Fibroblast of peridontal ligament (primary cell): ENCODE measurements around the gene FBRS.
"Not testable (repeated sequence)": the region's sequence is repeated elsewhere in the genome, so short reads cannot be mapped to it uniquely, and the experiment has no call there.

Experiments
- DNase-seq: peaks from one replicate; pipeline ENCODE4 v3.0.0-alpha.2; 2010; ENCODE audit errors: extremely low read depth

FBRS gene

GRCh38 chr16:30698139-30698815, 40.0 kb downstream of the FBRS start:
- DNase-seq: peak; percentile 95

GRCh38 chr16:30698816-30699614, 40.8 kb downstream of the FBRS start, which contains the start of gene SRCAP:
Gene SRCAP, plus strand, starts transcription at chr16:30699171. Its CDS starts 1,654 bp downstream, at chr16:30700825.
- DNase-seq: peak; percentile 59

- DNase-seq: no peak
These were observed 41.4 kb downstream of the FBRS start for GRCh38 chr16:30699615-30700099.

DNA sequence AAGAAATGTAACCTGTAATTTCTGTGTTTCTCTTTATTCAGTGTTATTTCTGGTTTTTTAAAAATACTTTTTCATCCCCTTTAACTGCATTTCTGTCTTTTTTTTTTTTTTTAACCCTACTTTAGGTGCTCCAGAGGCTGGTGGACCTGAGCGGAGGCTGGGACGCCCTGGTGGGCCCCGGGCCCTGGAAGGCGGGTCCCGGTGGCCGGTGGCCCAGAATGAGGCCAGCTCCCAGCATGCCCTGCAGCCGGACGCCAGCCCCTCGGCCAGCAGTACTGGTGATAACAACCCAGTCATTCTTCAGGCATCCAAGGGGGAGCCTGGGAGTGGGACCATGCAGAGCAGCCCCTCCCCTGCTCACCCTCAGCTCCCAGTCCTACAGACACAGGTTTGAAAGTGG, 42.3 kb downstream of the FBRS start:
- no peak for DNase-seq

- DNase-seq: no peak
These were observed 42.7 kb downstream of the FBRS start for GRCh38 chr16:30700971-30701370.

DNA sequence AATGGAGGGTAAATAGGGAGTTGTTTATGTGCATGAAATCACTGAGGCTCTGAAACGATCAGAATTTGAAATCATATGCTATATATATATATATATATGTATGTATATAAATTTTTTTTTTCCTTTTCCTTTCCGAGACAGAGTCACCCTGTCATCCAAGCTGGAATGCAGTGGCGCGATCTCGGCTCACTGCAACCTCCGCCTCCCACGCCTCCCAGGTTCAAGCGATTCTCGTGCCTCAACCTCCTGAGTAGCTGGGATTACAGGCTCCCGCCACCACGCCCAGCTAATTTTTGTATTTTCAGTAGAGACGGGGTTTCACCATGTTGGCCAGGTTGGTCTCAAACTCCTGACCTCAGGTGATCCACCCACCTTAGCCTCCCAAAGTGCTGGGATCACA, 44.8 kb downstream of the FBRS start:
- DNase-seq: not testable (repeated sequence)

GRCh38 chr16:30703971-30704370, 45.7 kb downstream of the FBRS start:
- DNase-seq: no peak

- no peak for DNase-seq
These were observed 47.8 kb downstream of the FBRS start for GRCh38 chr16:30706046-30706445.

DNA sequence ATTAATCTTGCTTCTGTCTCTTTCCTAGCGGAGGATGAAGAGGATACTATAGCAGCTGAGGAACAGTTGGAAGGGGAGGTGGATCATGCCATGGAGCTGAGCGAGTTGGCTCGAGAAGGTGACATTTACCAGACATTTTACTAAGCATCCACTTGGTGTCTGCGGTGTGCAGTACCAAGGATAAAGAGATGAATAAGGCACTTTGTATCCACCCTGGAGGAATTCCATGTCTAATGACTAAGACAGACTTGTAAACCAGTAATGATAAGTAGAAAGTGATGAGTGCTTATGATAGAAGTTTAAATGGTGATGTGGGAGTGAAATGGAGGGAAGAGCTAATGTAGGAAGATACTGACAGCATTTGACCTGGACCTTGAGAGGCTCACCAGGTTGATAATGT, 52.7 kb downstream of the FBRS start:
- no peak for DNase-seq

DNA sequence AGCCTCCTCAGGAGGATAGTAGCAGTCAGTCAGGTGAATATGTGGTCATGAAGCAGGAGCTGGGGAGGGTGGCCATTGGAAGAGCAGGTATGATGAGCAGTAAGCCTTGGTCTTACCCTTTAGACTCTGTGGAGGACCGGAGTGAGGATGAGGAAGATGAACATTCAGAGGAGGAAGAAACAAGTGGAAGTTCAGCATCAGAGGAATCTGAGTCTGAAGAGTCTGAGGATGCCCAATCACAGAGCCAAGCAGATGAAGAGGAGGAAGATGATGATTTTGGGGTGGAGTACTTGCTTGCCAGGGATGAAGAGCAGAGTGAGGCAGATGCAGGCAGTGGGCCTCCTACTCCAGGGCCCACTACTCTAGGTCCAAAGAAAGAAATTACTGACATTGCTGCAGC, 53.5 kb downstream of the FBRS start:
- DNase-seq: no peak

DNA sequence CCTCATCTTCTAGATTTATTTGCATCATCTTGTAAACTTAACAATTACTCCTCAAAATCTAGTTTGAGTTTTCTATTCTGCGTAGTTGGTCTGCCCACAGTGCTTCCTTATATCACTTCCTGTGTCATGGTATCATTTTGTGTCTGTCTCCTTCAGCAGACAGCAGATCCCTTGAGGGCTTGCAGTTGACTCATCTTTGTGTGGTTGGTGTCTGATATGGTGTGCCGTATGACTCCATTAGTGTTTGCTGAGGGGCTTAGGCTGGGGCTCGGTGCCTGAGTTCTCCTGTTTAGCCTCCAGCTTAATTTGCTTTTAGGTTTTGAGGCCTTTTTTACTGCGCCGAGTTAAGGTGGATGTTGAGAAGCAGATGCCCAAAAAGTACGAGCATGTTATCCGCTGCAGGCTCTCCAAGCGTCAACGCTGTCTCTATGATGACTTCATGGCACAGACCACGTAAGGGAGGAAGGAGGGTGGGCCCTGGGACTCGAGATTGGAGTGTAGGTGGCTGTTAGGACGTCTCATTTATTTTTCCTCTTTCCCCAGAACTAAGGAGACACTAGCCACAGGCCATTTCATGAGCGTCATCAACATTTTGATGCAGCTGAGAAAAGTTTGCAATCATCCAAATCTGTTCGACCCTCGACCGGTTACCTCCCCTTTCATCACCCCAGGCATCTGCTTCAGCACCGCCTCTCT, 57.7 kb downstream of the FBRS start:
- no peak for DNase-seq

DNA sequence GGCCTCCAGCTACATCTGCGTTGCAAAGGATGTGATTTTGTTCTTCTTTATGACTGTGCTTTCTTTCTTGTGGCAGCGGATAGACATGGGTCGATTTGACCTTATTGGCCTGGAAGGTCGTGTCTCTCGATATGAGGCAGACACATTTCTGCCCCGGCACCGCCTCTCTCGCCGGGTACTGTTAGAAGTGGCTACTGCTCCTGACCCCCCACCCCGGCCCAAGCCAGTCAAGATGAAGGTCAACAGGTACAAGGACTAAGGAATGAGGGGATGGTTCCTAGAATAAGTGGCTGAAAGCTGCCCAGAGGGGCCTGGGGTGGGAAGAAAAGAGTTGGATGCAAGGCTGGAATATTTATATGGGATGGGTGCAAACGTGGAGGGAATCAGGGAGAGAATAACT, 61.9 kb downstream of the FBRS start:
- DNase-seq: no peak
